ENCODE data around the gene SLC25A30.
"Not testable (repeated sequence)": the region's sequence is repeated elsewhere in the genome, so short reads cannot be mapped to it uniquely, and the experiment has no call there.

The SLC25A30 gene

GRCh38 chr13:45384474-45385174 lies 33.5 kb downstream of the SLC25A30 start:
- no peak overlapping the region for H3K4me3 ChIP-seq (replicated peaks; ENCODE audit: low read depth, low read length)
- DNase-seq (ENCODE audit: low read depth): no peak
- TF ChIP-seq CTCF (IDR thresholded peaks at IDR 0.05; ENCODE audit: low read length, missing control alignments): no peak

GRCh38 chr13:45382739-45383138 lies 35.4 kb downstream of the SLC25A30 start:
- not testable (repeated sequence) for DNase-seq (ENCODE audit: low read depth); H3K4me3 ChIP-seq (replicated peaks; ENCODE audit: low read depth, low read length)

GRCh38 chr13:45381196-45381595 lies 37.0 kb downstream of the SLC25A30 start:
- no peak overlapping the region for H3K4me3 ChIP-seq (replicated peaks; ENCODE audit: low read depth, low read length)
- no peak for DNase-seq (ENCODE audit: low read depth)
- no peak for TF ChIP-seq CTCF (IDR thresholded peaks at IDR 0.05; ENCODE audit: low read length, missing control alignments)

GRCh38 chr13:45380708-45381107 lies 37.5 kb downstream of the SLC25A30 start:
- not testable (repeated sequence) for H3K4me3 ChIP-seq (replicated peaks; ENCODE audit: low read depth, low read length); DNase-seq (ENCODE audit: low read depth)

GRCh38 chr13:45379516-45379915 lies 38.7 kb downstream of the SLC25A30 start:
- DNase-seq (ENCODE audit: low read depth); H3K4me3 ChIP-seq (replicated peaks; ENCODE audit: low read depth, low read length): not testable (repeated sequence)

GRCh38 chr13:45378786-45379185 lies 39.4 kb downstream of the SLC25A30 start:
- DNase-seq (ENCODE audit: low read depth): not testable (repeated sequence)

GRCh38 chr13:45377314-45377713 lies 40.9 kb downstream of the SLC25A30 start:
- DNase-seq (ENCODE audit: low read depth); H3K4me3 ChIP-seq (replicated peaks; ENCODE audit: low read depth, low read length): not testable (repeated sequence)

More at GRCh38 chr13:45378786-45379185, 39.4 kb downstream of the SLC25A30 start:
- not testable (repeated sequence) for H3K4me3 ChIP-seq (replicated peaks; ENCODE audit: low read depth, low read length)

GRCh38 chr13:45376651-45377050 lies 41.5 kb downstream of the SLC25A30 start:
- not testable (repeated sequence) for H3K4me3 ChIP-seq (replicated peaks; ENCODE audit: low read depth, low read length); DNase-seq (ENCODE audit: low read depth)

- TF ChIP-seq CTCF (IDR thresholded peaks at IDR 0.05; ENCODE audit: low read length, missing control alignments): no peak
- H3K4me3 ChIP-seq (replicated peaks; ENCODE audit: low read depth, low read length): no peak overlapping the region
- DNase-seq (ENCODE audit: low read depth): no peak
These were observed 43.3 kb downstream of the SLC25A30 start for GRCh38 chr13:45374917-45375316.

GRCh38 chr13:45373162-45373547 lies 45.0 kb downstream of the SLC25A30 start:
- H3K4me3 ChIP-seq (replicated peaks; ENCODE audit: low read depth, low read length): no peak overlapping the region
- TF ChIP-seq CTCF (IDR thresholded peaks at IDR 0.05; ENCODE audit: low read length, missing control alignments): no peak
- no peak for DNase-seq (ENCODE audit: low read depth)
